HG03095 (cell line): Measurements from ENCODE around the gene WDR18.
A peak's percentile ranks its signal among the peaks of the same experiment; 100 is the strongest.

ENCODE experiments used
- ATAC-seq: cut with Tn5 transposase; IDR thresholded peaks from one replicate; pipeline ENCODE4 v1.9.1; 2021; ENCODE audit warnings: moderate library complexity; ENCODE audit not compliant: unreplicated experiment

The WDR18 gene

GRCh38 chr19:984165-984967, at the start of gene WDR18:
Gene WDR18, plus strand, starts transcription at chr19:984345. Its CDS starts 9 bp downstream, at chr19:984354.
- ATAC-seq, result peak; percentile 50

GRCh38 chr19:934865-935479, 49.2 kb upstream of the WDR18 start:
- no peak for ATAC-seq

GRCh38 chr19:936175-936546, 48.0 kb upstream of the WDR18 start:
- no peak for ATAC-seq

- ATAC-seq, result no peak
Observed at GRCh38 chr19:937259-937694, 46.9 kb upstream of the WDR18 start.

GRCh38 chr19:938233-938923, 45.8 kb upstream of the WDR18 start:
- ATAC-seq, result no peak

GRCh38 chr19:939439-939838, 44.7 kb upstream of the WDR18 start:
- ATAC-seq, result no peak

GRCh38 chr19:939922-940321, 44.2 kb upstream of the WDR18 start:
- no peak for ATAC-seq

GRCh38 chr19:940591-941291, 43.4 kb upstream of the WDR18 start:
- no peak for ATAC-seq

- ATAC-seq, result no peak
Observed at GRCh38 chr19:941292-942132, 42.6 kb upstream of the WDR18 start.

GRCh38 chr19:942133-942645, 42.0 kb upstream of the WDR18 start:
- ATAC-seq, result no peak

- ATAC-seq, result no peak
Observed at GRCh38 chr19:943551-944170, 40.5 kb upstream of the WDR18 start.

- ATAC-seq, result no peak
Observed at GRCh38 chr19:944171-944567, 40.0 kb upstream of the WDR18 start.

- ATAC-seq, result no peak
Observed at GRCh38 chr19:944663-945241, 39.4 kb upstream of the WDR18 start.

- ATAC-seq, result no peak
Observed at GRCh38 chr19:945401-946252, 38.5 kb upstream of the WDR18 start.

GRCh38 chr19:947090-947706, 36.9 kb upstream of the WDR18 start:
- no peak for ATAC-seq

- peak; percentile 44 for ATAC-seq
Observed at GRCh38 chr19:947707-948539, 36.2 kb upstream of the WDR18 start.

GRCh38 chr19:948842-949496, 35.2 kb upstream of the WDR18 start:
- no peak for ATAC-seq
